ENCODE data around the gene HSBP1L1.
A peak's percentile ranks its signal among the peaks of the same experiment; 100 is the strongest.

HSBP1L1 gene

DNA sequence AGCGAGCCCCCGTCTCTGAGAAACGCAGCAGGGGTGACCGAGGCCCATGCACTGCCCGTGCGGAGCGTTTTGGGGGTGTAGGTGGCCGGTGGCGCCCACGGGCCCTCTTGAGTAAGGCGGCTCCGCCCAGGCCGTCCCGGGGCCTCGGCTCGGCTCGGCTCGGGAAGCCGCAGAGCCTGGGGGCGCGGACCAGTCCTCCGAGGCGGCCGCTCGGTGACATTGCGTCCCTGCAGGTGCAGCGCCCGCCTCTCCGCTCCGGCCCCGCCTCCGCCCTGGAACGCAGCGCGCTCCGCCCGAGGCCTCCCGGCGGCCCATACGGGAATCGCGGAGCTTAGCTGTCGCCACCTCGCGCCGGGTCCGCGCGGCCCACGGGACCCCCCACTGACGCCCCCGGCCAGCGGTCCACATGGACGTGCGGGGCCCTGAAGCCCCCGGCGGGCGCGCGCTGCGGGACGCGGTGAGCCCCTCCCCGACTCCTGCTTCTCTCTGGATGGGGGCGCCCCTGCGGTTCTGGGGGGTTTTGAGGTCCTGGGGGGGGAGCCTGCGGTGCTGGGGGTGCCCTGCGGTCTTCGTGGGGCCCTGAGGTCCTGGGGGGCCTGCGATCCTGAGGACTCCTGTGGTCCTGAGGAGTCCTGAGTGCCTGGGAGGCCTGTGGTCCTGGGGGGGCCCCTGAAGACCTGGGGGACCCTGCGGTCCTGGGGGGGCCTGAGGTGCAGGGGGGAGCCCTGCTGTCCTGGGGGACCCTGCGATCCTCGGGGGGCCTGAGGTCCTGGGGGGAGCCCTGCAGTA lies at the start of gene HSBP1L1:
Gene HSBP1L1, plus strand, starts transcription at position 314 of the 789 bp plus-strand sequence. Its CDS starts 93 bp downstream, at position 407.
- Mint-ChIP-seq H3K27me3 (peaks cover 2% of the 10 kb centered on the region), H3K9me3 (no peaks in the 10 kb centered on the region), H3K4me3 (peak within 1 kb of the TSS; percentile 75), H3K4me1 (peaks cover 52% of the 10 kb centered on the region), H3K36me3 (ENCODE audit: low read depth) (no peaks in the 10 kb centered on the region), H3K27ac (peak within 1 kb of the TSS; percentile 88)
- DNase-seq (peak; percentile 66), ATAC-seq (peak; percentile 63)

DNA sequence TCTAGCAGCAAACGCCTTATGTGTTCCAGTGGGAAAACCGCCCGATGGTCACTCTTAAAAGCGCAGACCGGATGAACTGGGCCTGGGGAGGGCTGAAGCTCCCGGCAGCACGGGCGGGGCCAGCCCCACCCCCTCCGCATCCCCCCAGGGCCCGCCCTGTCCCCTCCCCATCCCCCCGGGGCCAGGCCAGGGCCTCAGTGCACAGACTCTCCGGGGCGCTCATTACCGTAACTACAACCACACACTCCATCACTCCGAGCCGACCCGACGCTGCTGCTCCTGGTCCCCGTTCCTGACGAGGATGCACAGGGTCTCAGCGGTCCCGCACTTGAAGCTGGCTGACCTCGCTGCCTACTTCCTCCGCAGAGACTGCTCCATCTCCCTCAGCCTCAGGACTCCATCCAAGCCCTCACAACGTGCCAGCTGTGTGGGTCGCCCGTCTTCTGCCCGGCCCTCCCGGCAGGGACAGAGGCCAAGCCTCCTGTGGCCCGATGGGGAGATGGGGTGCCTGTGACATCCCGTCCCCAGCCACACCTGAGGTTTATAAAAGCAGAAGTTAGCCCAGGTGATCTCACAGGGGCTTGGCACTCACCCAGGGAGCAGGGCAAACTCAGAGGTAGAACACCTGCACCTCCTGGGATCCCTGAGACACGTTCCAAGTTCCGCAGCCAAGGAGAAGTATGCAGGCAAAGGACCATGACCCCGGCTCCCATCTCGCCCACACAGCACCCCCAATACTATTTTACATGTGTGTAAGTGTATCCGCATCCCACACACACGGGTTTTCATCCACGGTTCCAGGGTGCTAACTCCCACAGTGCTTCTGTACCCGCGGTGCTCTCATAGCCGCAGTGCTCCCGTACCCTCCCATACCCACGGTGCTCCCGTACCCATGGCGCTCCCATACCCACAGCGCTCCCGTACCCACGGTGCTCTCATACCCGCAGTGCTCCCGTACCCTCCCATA lies 49.0 kb upstream of the HSBP1L1 start:
- DNase-seq (no peak), ATAC-seq (no peak)
- no peaks in the 10 kb centered on the region for H3K27me3 Mint-ChIP-seq
- H3K36me3 Mint-ChIP-seq (ENCODE audit: low read depth) = peaks cover 23% of the 10 kb centered on the region
- no peaks in the 10 kb centered on the region for H3K9me3 Mint-ChIP-seq
- no peak overlapping the region for H3K4me3 Mint-ChIP-seq
- no peak overlapping the region for H3K27ac Mint-ChIP-seq
- H3K4me1 Mint-ChIP-seq = peaks cover 28% of the 10 kb centered on the region

- H3K9me3 Mint-ChIP-seq = no peaks in the 10 kb centered on the region
- no peak for ATAC-seq
- no peak overlapping the region for H3K27ac Mint-ChIP-seq
- no peak overlapping the region for H3K4me3 Mint-ChIP-seq
- H3K4me1 Mint-ChIP-seq = peaks cover 28% of the 10 kb centered on the region
- no peaks in the 10 kb centered on the region for H3K27me3 Mint-ChIP-seq
- DNase-seq = no peak
- peaks cover 23% of the 10 kb centered on the region for H3K36me3 Mint-ChIP-seq (ENCODE audit: low read depth)
Observed at GRCh38 chr18:79916128-79916494, 48.3 kb upstream of the HSBP1L1 start.

- ATAC-seq (no peak), DNase-seq (no peak)
- Mint-ChIP-seq H3K27me3 (no peaks in the 10 kb centered on the region), H3K4me3 (no peak overlapping the region), H3K27ac (no peak overlapping the region), H3K4me1 (peaks cover 28% of the 10 kb centered on the region), H3K36me3 (ENCODE audit: low read depth) (peaks cover 23% of the 10 kb centered on the region), H3K9me3 (no peaks in the 10 kb centered on the region)
Observed at GRCh38 chr18:79916546-79917168, 47.8 kb upstream of the HSBP1L1 start.

DNA sequence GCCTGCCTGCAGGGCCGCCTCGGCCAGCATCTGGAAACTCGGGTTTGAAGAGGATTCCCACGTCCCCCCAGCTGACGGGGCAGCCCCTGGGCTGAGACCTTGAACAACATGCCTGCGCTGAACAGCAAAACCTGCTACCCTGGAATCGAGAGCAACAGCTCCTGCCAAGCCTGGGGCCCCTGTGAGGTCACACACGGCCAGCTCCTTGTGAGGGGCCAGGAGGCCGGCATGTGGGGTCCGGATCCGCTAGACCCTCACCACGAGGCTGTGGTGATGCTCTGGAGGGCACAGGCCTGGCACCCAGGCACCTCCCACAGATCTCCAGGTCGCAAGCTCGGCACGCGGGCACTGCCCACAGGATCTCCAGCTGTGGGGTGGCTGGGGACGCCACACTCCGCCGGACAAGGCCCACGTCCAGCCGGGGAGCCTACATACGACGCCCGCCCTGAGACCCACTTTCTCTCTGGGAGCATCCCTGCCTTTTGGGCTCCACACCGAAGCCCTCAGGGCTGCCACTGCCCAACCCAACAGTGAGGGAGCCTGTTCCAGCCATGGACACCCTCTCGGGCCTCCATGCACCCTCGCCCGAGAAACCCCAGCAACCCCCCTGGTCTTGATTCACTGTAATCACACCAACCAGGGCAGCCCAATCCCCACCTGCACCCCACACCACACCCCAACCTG lies 47.1 kb upstream of the HSBP1L1 start:
- peaks cover 24% of the 10 kb centered on the region for H3K4me1 Mint-ChIP-seq
- no peaks in the 10 kb centered on the region for H3K27me3 Mint-ChIP-seq
- peaks cover 23% of the 10 kb centered on the region for H3K36me3 Mint-ChIP-seq (ENCODE audit: low read depth)
- no peaks in the 10 kb centered on the region for H3K9me3 Mint-ChIP-seq
- ATAC-seq = no peak
- H3K27ac Mint-ChIP-seq = no peak overlapping the region
- DNase-seq = no peak
- no peak overlapping the region for H3K4me3 Mint-ChIP-seq

- Mint-ChIP-seq H3K27me3 (no peaks in the 10 kb centered on the region), H3K9me3 (no peaks in the 10 kb centered on the region), H3K36me3 (ENCODE audit: low read depth) (peaks cover 22% of the 10 kb centered on the region), H3K27ac (no peak overlapping the region), H3K4me3 (no peak overlapping the region), H3K4me1 (peaks cover 17% of the 10 kb centered on the region)
- DNase-seq (no peak), ATAC-seq (no peak)
Observed at GRCh38 chr18:79917853-79918614, 46.4 kb upstream of the HSBP1L1 start.

- Mint-ChIP-seq H3K27ac (no peak overlapping the region), H3K36me3 (ENCODE audit: low read depth) (peaks cover 19% of the 10 kb centered on the region), H3K4me1 (peaks cover 11% of the 10 kb centered on the region), H3K9me3 (no peaks in the 10 kb centered on the region), H3K4me3 (no peak overlapping the region), H3K27me3 (no peaks in the 10 kb centered on the region)
- no peak for DNase-seq
- no peak for ATAC-seq
Observed at GRCh38 chr18:79918615-79919011, 45.8 kb upstream of the HSBP1L1 start.

- ATAC-seq = no peak
- no peaks in the 10 kb centered on the region for H3K27me3 Mint-ChIP-seq
- no peak for DNase-seq
- H3K4me1 Mint-ChIP-seq = peaks cover 7% of the 10 kb centered on the region
- H3K27ac Mint-ChIP-seq = no peak overlapping the region
- no peak overlapping the region for H3K4me3 Mint-ChIP-seq
- no peaks in the 10 kb centered on the region for H3K9me3 Mint-ChIP-seq
- peaks cover 20% of the 10 kb centered on the region for H3K36me3 Mint-ChIP-seq (ENCODE audit: low read depth)
Observed at GRCh38 chr18:79919089-79919488, 45.4 kb upstream of the HSBP1L1 start.

DNA sequence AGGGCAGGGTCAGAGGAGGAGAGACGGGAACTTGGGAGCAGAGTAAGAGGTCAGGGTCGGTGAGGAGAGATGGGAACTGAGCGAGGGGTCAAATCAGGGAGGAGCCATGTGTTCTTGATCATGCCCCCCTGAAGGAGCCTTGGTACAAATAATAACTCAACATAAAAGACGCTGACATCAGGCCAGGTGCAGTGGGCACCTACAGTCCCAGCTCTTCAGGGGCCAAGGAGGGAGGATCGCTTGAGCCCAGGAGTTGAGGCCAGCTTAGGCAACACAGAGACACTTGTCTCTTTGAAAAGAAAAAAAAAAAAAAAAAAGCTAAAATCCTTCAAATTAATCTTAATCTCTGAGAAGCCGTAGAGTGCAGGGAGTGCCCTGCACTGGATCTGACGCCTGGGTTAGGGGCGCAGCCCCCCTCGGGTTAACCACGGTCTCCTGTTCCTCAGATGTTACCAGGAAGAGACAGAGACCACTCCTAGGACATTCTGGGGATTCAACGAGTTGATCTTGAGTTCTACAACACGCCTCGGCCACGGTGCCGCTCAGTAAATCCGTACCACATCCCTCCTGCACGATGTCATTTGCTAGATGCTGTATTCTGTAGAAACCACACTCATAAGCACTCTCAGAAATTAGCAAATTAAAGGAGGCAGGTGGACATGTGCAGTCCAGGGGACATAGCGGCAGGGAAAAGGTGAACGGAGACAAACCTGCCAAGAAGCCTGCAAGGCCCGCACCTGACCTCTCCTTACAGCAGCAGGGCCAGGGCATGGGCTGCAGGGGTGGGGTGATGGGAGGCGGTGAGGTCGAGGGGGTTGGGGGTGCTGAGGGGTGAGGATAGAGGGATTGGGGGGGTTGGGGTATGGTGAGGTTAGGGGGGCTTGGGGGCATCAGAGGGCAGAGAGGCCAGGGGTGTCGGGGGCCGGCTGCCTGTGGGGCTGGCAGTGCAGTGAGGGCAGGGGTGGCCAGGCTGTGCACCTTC lies 42.2 kb upstream of the HSBP1L1 start:
- no peaks in the 10 kb centered on the region for H3K9me3 Mint-ChIP-seq

GRCh38 chr18:79922971-79923411 lies 41.5 kb upstream of the HSBP1L1 start:
- no peak for DNase-seq
- Mint-ChIP-seq H3K36me3 (ENCODE audit: low read depth) (peaks cover 17% of the 10 kb centered on the region), H3K9me3 (no peaks in the 10 kb centered on the region), H3K4me3 (no peak overlapping the region), H3K27ac (no peak overlapping the region), H3K27me3 (no peaks in the 10 kb centered on the region), H3K4me1 (no peaks in the 10 kb centered on the region)
- no peak for ATAC-seq

More for the DNA sequence above, 42.2 kb upstream of the HSBP1L1 start:
- no peak for DNase-seq
- no peak overlapping the region for H3K4me3 Mint-ChIP-seq
- H3K4me1 Mint-ChIP-seq = no peaks in the 10 kb centered on the region
- no peaks in the 10 kb centered on the region for H3K27me3 Mint-ChIP-seq
- no peak overlapping the region for H3K27ac Mint-ChIP-seq
- ATAC-seq = no peak
- peaks cover 17% of the 10 kb centered on the region for H3K36me3 Mint-ChIP-seq (ENCODE audit: low read depth)

- Mint-ChIP-seq H3K27me3 (no peaks in the 10 kb centered on the region), H3K4me1 (no peaks in the 10 kb centered on the region), H3K27ac (no peak overlapping the region), H3K36me3 (ENCODE audit: low read depth) (peaks cover 26% of the 10 kb centered on the region), H3K9me3 (peaks cover 3% of the 10 kb centered on the region), H3K4me3 (no peak overlapping the region)
- no peak for DNase-seq
- no peak for ATAC-seq
Observed at GRCh38 chr18:79923896-79924585, 40.4 kb upstream of the HSBP1L1 start.
